Kidney (tissue), 14 donors: ENCODE data around the gene UCHL3. TPM values are rescaled to one million over a fixed set of nuclear protein-coding genes. Genes with fewer than 3 reads are reported as not detected.

ENCODE experiments used
- DNase-seq, 5 donors: peaks; one replicate each; pipeline ENCODE4 v3.0.0-alpha.2; 2013 to 2020
- FAIRE-seq: peaks from 2 replicates; lab custom pipeline; 2012; peaks lifted over from hg19 to GRCh38; lab: Jason Lieb, UNC
- H3K27ac ChIP-seq, 2 donors: one replicate each; pipeline ENCODE4 v1.7.0; 2013; ENCODE audit warnings: low read depth in 2 of 2, low read length in 2 of 2, inconsistent platforms in 1 of 2
- H3K27me3 ChIP-seq: one replicate; pipeline ENCODE4 v1.7.1; 2013; ENCODE audit warnings: low read length, inconsistent platforms; ENCODE audit not compliant: control insufficient read depth, insufficient read depth
- H3K36me3 ChIP-seq, 3 donors: one replicate each; pipeline versions ENCODE4 v1.7.0 to v1.7.1; 2013; ENCODE audit warnings: low read length in 3 of 3, control low read depth in 1 of 3, inconsistent platforms in 1 of 3; ENCODE audit not compliant: insufficient read depth in 3 of 3, control insufficient read depth in 2 of 3
- H3K4me1 ChIP-seq, 3 donors: one replicate each; pipeline versions ENCODE4 v1.7.0 to v1.7.1; 2013; ENCODE audit warnings: low read length in 3 of 3, inconsistent platforms in 1 of 3, low read depth in 1 of 3; ENCODE audit not compliant: control insufficient read depth in 2 of 3, insufficient read depth in 2 of 3
- H3K4me3 ChIP-seq, 3 donors: one replicate each; pipeline versions ENCODE4 v1.7.0 to v1.8.1; 2013; ENCODE audit warnings: low read length in 3 of 3, control low read depth in 1 of 3, inconsistent platforms in 1 of 3
- H3K9ac ChIP-seq, 3 donors: one replicate each; pipeline versions ENCODE4 v1.7.0 to v1.7.1; 2013; ENCODE audit warnings: low read length in 3 of 3, control low read depth in 1 of 3, inconsistent platforms in 1 of 3
- H3K9me3 ChIP-seq, 3 donors: one replicate each; pipeline versions ENCODE4 v1.7.0 to v1.7.1; 2013; ENCODE audit warnings: low read length in 3 of 3, control low read depth in 1 of 3, inconsistent platforms in 1 of 3; ENCODE audit not compliant: control insufficient read depth in 2 of 3, insufficient read depth in 1 of 3
- CTCF ChIP-seq: IDR thresholded peaks from 3 replicates; pipeline ENCODE4 v1.5.1; 2012; ENCODE audit warnings: mild to moderate bottlenecking, moderate library complexity, borderline replicate concordance; ENCODE audit not compliant: insufficient read depth; ENCODE audit errors: extremely low read depth
- intact Hi-C: fragments of 100-400 bp; cut with DNase I; formaldehyde crosslinking; loops from one replicate; pipeline ENCODE4 v1.11.1; 2022
- polyA plus RNA-seq: library from polyadenylated mRNA; stranded (reverse); fragments of 350-450 nt; fragmentation: Illumina TruSeq; extraction: RNeasy Lipid Tissue Mini Kit (QIAGEN cat#74804); gene quantifications from one replicate; pipeline ENCODE4 v1.2.3, GENCODE V29; 2014; ENCODE audit warnings: low read depth, low replicate concordance; ENCODE audit not compliant: insufficient read depth
- total RNA-seq: library from RNA; stranded (reverse); fragmentation: NEBNext Ultra II Directional; extraction: Animal tissue kit (Norgen Biotek cat#: 25700); gene quantifications from one replicate; pipeline ENCODE4 v1.2.1, GENCODE V29; 2021
- donor health status: control.
- donor health status: control.
- donor health status: control.
- donor health status: control.
- donor health status: control.
- donor health status: DM: yes; HTN: yes; CAD: no.
- donor health status: Normal renal cell carcinoma (clear cell type).

The UCHL3 gene
- total and polyA plus RNA-seq, 2 donors from 2014 or later, result 26.0 to 65.0 TPM

DNA sequence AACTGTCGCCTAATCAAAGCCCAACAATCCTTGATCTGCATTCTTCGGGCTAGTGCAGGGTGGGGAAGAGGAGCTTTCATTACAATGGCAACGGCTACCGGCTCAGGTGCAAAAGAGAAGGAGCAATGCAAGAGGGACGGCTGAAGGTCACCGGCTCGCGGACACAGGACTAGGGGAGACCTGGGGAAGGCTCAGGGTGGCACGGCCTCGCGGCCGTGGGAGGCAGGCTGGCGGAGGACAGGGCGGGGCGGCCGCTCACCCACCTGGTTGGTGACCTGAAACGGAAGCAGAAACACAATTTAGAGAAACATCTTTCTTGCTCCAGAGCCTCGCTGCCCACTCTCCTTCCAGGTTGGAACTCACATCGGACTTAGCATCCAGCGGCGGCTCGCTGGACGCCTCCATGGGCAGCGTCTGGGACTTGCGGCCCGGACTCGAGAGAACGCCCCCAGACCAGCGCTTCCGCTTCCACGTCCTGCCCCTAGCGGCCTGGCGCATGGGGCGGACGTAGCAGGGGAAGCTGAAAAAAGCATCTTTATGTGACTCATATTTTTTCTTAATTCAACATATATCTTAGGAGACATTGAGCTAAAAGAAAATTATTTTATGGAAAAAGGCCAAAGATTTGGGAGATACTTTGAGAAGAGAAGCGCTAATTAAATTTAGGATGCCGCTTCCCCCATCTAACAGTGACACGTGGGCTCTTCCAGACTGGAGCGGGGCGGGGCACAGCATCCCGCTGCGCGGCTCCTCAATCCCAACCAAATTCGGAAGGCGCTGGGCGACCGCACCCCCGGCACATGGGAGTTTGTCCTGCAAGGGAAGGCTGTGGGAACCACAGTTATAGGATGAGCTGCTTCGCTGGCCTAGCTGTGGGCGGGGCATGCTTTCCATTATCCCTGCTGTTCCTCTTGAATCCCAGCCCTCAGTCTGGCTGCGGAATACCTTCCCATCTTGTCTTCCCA is 11.9 kb upstream of the UCHL3 start, which contains the start of gene COMMD6:
COMMD6 (minus strand) TSS at position 441 of the 965 bp plus-strand sequence; CDS start at position 405, 36 bp downstream.
- intact Hi-C loops, result no loop called here
- Histone ChIP-seq H3K4me3 (peak within 1 kb of the TSS; percentile 72 to 89 (median 88)), H3K4me1 (peaks cover 0 to 4% (median 0%) of the 10 kb centered on the region in 3 donors), H3K36me3 (no peaks in the 10 kb centered on the region), H3K27me3 (no peaks in the 10 kb centered on the region), H3K27ac (peak within 1 kb of the TSS; percentile 29 to 52), H3K9ac (peak within 1 kb of the TSS; percentile 64 to 88 (median 65)), H3K9me3 (no peaks in the 10 kb centered on the region)
- no peak for FAIRE-seq
- DNase-seq, result peak; percentile 80 to 93 (median 93)
- peak; percentile 41 for TF ChIP-seq CTCF

- H3K36me3 ChIP-seq, result no peaks in the 10 kb centered on the region
- no peak overlapping the region for H3K27ac ChIP-seq
- intact Hi-C loops, result no loop called here
- no peak for DNase-seq
- no peak for FAIRE-seq
- no peak for TF ChIP-seq CTCF
- H3K4me1 ChIP-seq, result peaks cover 0 to 2% (median 0%) of the 10 kb centered on the region in 3 donors
- H3K9me3 ChIP-seq, result no peaks in the 10 kb centered on the region
- H3K9ac ChIP-seq, result no peak overlapping the region
- H3K27me3 ChIP-seq, result no peaks in the 10 kb centered on the region
- H3K4me3 ChIP-seq, result no peak overlapping the region
Measured at GRCh38 chr13:75541287-75541686, 8.3 kb upstream of the UCHL3 start.

- H3K27ac ChIP-seq, result no peak overlapping the region
- no peaks in the 10 kb centered on the region for H3K27me3 ChIP-seq
- H3K9me3 ChIP-seq, result no peaks in the 10 kb centered on the region
- FAIRE-seq, result no peak
- intact Hi-C loops, result no loop called here
- no peaks in the 10 kb centered on the region for H3K36me3 ChIP-seq
- H3K4me1 ChIP-seq, result no peaks in the 10 kb centered on the region
- no peak for TF ChIP-seq CTCF
- no peak for DNase-seq
- no peak overlapping the region for H3K4me3 ChIP-seq
- H3K9ac ChIP-seq, result no peak overlapping the region
Measured at GRCh38 chr13:75541961-75542360, 7.6 kb upstream of the UCHL3 start.
